ENCODE data around the gene ZNF354C. TPM values are rescaled to one million over a fixed set of nuclear protein-coding genes. Genes with fewer than 3 reads are reported as not detected.

Gene ZNF354C
- total and polyA plus RNA-seq, 2 of the 4 experiments (the other 2 are of a cell fraction): 1.9 to 5.6 TPM

- Histone ChIP-seq H3K4ac (ENCODE audit: low read depth, low read length) (no peak overlapping the region), H3K56ac (ENCODE audit: extremely low read depth, insufficient read depth, low read length) (no peak overlapping the region), H2AK5ac (ENCODE audit: low read depth, low read length) (no peak overlapping the region), H4K8ac (ENCODE audit: low read depth in 2 of 2, low read length in 2 of 2) (no peak overlapping the region), H3K9ac (ENCODE audit: low read depth, low read length) (no peak overlapping the region), H3K27ac (ENCODE audit: insufficient read depth, low read length) (no peak overlapping the region), H2AK9ac (replicated peaks; ENCODE audit: low read depth, low read length, poor library complexity) (no peak overlapping the region), H3K27me3 (ENCODE audit: control insufficient read depth, insufficient read depth, low read length) (no peaks in the 10 kb centered on the region), H2BK20ac (ENCODE audit: low read depth, low read length) (no peak overlapping the region), H3K4me3 (ENCODE audit: insufficient read depth, low read depth, low read length) (no peak overlapping the region), H2BK15ac (ENCODE audit: low read depth, low read length) (no peak overlapping the region), H2BK120ac (ENCODE audit: low read depth, low read length) (no peak overlapping the region), H3K18ac (ENCODE audit: low read depth, low read length) (no peak overlapping the region), H2AFZ (replicated peaks; ENCODE audit: low read length, poor library complexity) (no peak overlapping the region), H3K79me1 (ENCODE audit: low read depth in 1 of 2, low read length in 2 of 2) (no peaks in the 10 kb centered on the region), H4K5ac (ENCODE audit: low read depth, low read length) (no peak overlapping the region), H3K9me1 (ENCODE audit: insufficient read depth, low read length) (no peaks in the 10 kb centered on the region), H3K14ac (replicated peaks; ENCODE audit: low read depth, low read length) (no peak overlapping the region), H3K36me3 (ENCODE audit: control insufficient read depth, insufficient read depth, low read length) (peaks cover 10% of the 10 kb centered on the region), H3K4me1 (ENCODE audit: control insufficient read depth, insufficient read depth, low read length) (no peaks in the 10 kb centered on the region), H2BK5ac (ENCODE audit: low read depth, low read length, poor library complexity, severe bottlenecking) (no peak overlapping the region), H4K91ac (ENCODE audit: insufficient read depth, low read depth, low read length) (no peak overlapping the region), H3K23ac (ENCODE audit: low read depth, low read length) (no peak overlapping the region), H4K20me1 (ENCODE audit: insufficient read depth, low read length) (no peaks in the 10 kb centered on the region), H3K4me2 (ENCODE audit: low read depth, low read length) (no peak overlapping the region), H3K9me3 (ENCODE audit: control insufficient read depth, insufficient read depth, low read length) (peaks cover 40% of the 10 kb centered on the region)
- WGBS, 2 experiments (ENCODE audit: extremely low coverage in 2 of 2, insufficient read length in 1 of 2): 100% methylated on average over 2 of the region's 12 CpGs; no CpG with 5 or more reads in 1 of the 2 experiments
- ATAC-seq (ENCODE audit: low read depth) (no peak), DNase-seq (no peak)
- in situ Hi-C loops (cut with MboI; ENCODE audit: low sequenced_read_pairs): no loop called here
- TF ChIP-seq BHLHE40 (IDR thresholded peaks at IDR 0.05; ENCODE audit: low read depth, low read length) (no peak), RCOR1 (IDR thresholded peaks at IDR 0.05; ENCODE audit: insufficient replicate concordance, low read length) (no peak), RFX5 (IDR thresholded peaks at IDR 0.05; ENCODE audit: low read depth, low read length) (no peak), POLR2A (IDR thresholded peaks at IDR 0.05; ENCODE audit: low read depth, low read length) (no peak), FOS (IDR thresholded peaks at IDR 0.05; ENCODE audit: low read depth, low read length) (no peak), SMC3 (IDR thresholded peaks at IDR 0.05; ENCODE audit: low read depth, low read length) (no peak), NFE2L2 (IDR thresholded peaks at IDR 0.05; ENCODE audit: low read depth, low read length) (no peak)
- TF ChIP-seq, protein P1, sequence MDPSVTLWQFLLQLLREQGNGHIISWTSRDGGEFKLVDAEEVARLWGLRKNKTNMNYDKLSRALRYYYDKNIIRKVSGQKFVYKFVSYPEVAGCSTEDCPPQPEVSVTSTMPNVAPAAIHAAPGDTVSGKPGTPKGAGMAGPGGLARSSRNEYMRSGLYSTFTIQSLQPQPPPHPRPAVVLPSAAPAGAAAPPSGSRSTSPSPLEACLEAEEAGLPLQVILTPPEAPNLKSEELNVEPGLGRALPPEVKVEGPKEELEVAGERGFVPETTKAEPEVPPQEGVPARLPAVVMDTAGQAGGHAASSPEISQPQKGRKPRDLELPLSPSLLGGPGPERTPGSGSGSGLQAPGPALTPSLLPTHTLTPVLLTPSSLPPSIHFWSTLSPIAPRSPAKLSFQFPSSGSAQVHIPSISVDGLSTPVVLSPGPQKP (IDR thresholded peaks at IDR 0.05; ENCODE audit: borderline replicate concordance, low read depth, low read length): no peak
- intact Hi-C loops (cut with micrococcal nuclease): no loop called here
- dilution Hi-C loops (cut with HindIII; ENCODE audit: low sequenced_read_pairs, unreplicated experiment): no loop called here
- no TSS peak for BruUV-seq (replicated peaks)
- POLR2A ChIA-PET (ENCODE audit: unreplicated experiment): no interaction called here
- CTCF ChIA-PET: no interaction called here
Observed at GRCh38 chr5:179113945-179114641, 53.9 kb downstream of the ZNF354C start.
